ENCODE results near the gene TTC33.
A peak's percentile ranks its signal among the peaks of the same experiment; 100 is the strongest.

Gene TTC33

GRCh38 chr5:40502736-40503135 is 253.0 kb downstream of the TTC33 start:
- DNase-seq: no peak

- no peak for DNase-seq
Observed at GRCh38 chr5:40501711-40502444, 253.9 kb downstream of the TTC33 start.

GRCh38 chr5:40499518-40500273 is 256.1 kb downstream of the TTC33 start:
- no peak for DNase-seq

- DNase-seq: no peak
Observed at GRCh38 chr5:40499007-40499406, 256.8 kb downstream of the TTC33 start.

GRCh38 chr5:40497573-40497972 is 258.2 kb downstream of the TTC33 start:
- DNase-seq: no peak

- no peak for DNase-seq
Observed at GRCh38 chr5:40495237-40495635, 260.5 kb downstream of the TTC33 start.

GRCh38 chr5:40494631-40495236 is 261.0 kb downstream of the TTC33 start:
- DNase-seq: no peak

- no peak for DNase-seq
Observed at GRCh38 chr5:40492056-40492455, 263.7 kb downstream of the TTC33 start.

- peak; percentile 56 for DNase-seq
Observed at GRCh38 chr5:40491644-40492043, 264.1 kb downstream of the TTC33 start.

GRCh38 chr5:40490464-40491111 is 265.2 kb downstream of the TTC33 start:
- DNase-seq: no peak

GRCh38 chr5:40489421-40489820 is 266.3 kb downstream of the TTC33 start:
- no peak for DNase-seq

- no peak for DNase-seq
Observed at GRCh38 chr5:40486437-40487275, 269.1 kb downstream of the TTC33 start.

- no peak for DNase-seq
Observed at GRCh38 chr5:40485021-40485998, 270.5 kb downstream of the TTC33 start.

GRCh38 chr5:40484495-40484894 is 271.3 kb downstream of the TTC33 start:
- DNase-seq: no peak

- no peak for DNase-seq
Observed at GRCh38 chr5:40483316-40483715, 272.4 kb downstream of the TTC33 start.

- DNase-seq: peak; percentile 59
Observed at GRCh38 chr5:40481241-40481640, 274.5 kb downstream of the TTC33 start.

GRCh38 chr5:40480392-40480791 is 275.4 kb downstream of the TTC33 start:
- DNase-seq: no peak

- DNase-seq: no peak
Observed at GRCh38 chr5:40479939-40480338, 275.8 kb downstream of the TTC33 start.

GRCh38 chr5:40478766-40479165 is 277.0 kb downstream of the TTC33 start:
- DNase-seq: no peak

- DNase-seq: no peak
Observed at GRCh38 chr5:40477856-40478546, 277.8 kb downstream of the TTC33 start.

- no peak for DNase-seq
Observed at GRCh38 chr5:40475561-40475960, 280.2 kb downstream of the TTC33 start.

All from islet precursor cell (in vitro differentiated cells).